Neural progenitor cell (in vitro differentiated cells): ENCODE results near the gene DARS1. TPM values are rescaled to one million over a fixed set of nuclear protein-coding genes. Genes with fewer than 3 reads are reported as not detected.

Experiments
- DNase-seq: peaks from one replicate; pipeline ENCODE4 v3.0.0-alpha.2; 2016; ENCODE audit warnings: low spot score
- H2AFZ ChIP-seq: fragments of 200-600 bp; sonication (generic); replicated peaks from 2 replicates; pipeline ENCODE4 v1.6.1; 2016; ENCODE audit warnings: antibody characterized with exemption
- H3F3A ChIP-seq: fragments of 200-600 bp; sonication (generic); 2 replicates; pipeline ENCODE4 v1.6.1; 2016; ENCODE audit warnings: antibody characterized with exemption, low read depth
- H3K27ac ChIP-seq: fragments of 200-600 bp; sonication (generic); 2 replicates; pipeline ENCODE4 v1.5.1; 2016; ENCODE audit warnings: mild to moderate bottlenecking
- H3K27me3 ChIP-seq: fragments of 200-600 bp; sonication (generic); 2 replicates; pipeline ENCODE4 v1.6.1; 2016; ENCODE audit warnings: mild to moderate bottlenecking, moderate library complexity
- H3K36me3 ChIP-seq: fragments of 200-600 bp; sonication (generic); 2 replicates; pipeline ENCODE4 v1.5.1; 2016
- H3K4me1 ChIP-seq: fragments of 200-600 bp; sonication (generic); 2 replicates; pipeline ENCODE4 v1.6.1; 2016; ENCODE audit warnings: mixed run types
- H3K4me2 ChIP-seq: fragments of 200-600 bp; sonication (generic); 2 replicates; pipeline ENCODE4 v1.6.1; 2016
- H3K4me3 ChIP-seq: fragments of 200-600 bp; sonication (generic); 2 replicates; pipeline ENCODE4 v1.5.1; 2016
- H3K79me2 ChIP-seq: fragments of 200-600 bp; sonication (generic); 2 replicates; pipeline ENCODE4 v1.6.1; 2016; ENCODE audit warnings: low read depth
- H3K9ac ChIP-seq: fragments of 200-600 bp; sonication (generic); 2 replicates; pipeline ENCODE4 v1.6.1; 2016
- H3K9me3 ChIP-seq: fragments of 200-600 bp; sonication (generic); 2 replicates; pipeline ENCODE4 v1.5.1; 2016; ENCODE audit warnings: low read depth
- H4K20me1 ChIP-seq: fragments of 200-600 bp; sonication (generic); 2 replicates; pipeline ENCODE4 v1.6.1; 2016; ENCODE audit warnings: low read depth
- H3K27ac Mint-ChIP-seq: 3 replicates; pipeline ENCODE4 v1.8.0; 2021; ENCODE audit warnings: mixed read lengths
- H3K27me3 Mint-ChIP-seq: 2 replicates; pipeline ENCODE4 v1.8.0; 2022; ENCODE audit warnings: low read depth, mild to moderate bottlenecking, inconsistent platforms, moderate library complexity, mixed read lengths; ENCODE audit not compliant: insufficient read depth
- H3K36me3 Mint-ChIP-seq: 3 replicates; pipeline ENCODE4 v1.8.0; 2021; ENCODE audit warnings: mixed read lengths
- H3K4me1 Mint-ChIP-seq: 3 replicates; pipeline ENCODE4 v1.8.0; 2021; ENCODE audit warnings: mixed read lengths
- H3K4me3 Mint-ChIP-seq: 3 replicates; pipeline ENCODE4 v1.8.0; 2021; ENCODE audit warnings: mild to moderate bottlenecking, moderate library complexity, mixed read lengths
- H3K9me3 Mint-ChIP-seq: 3 replicates; pipeline ENCODE4 v1.8.0; 2020; ENCODE audit warnings: mixed read lengths
- EZH2 ChIP-seq: fragments of 200-600 bp; sonication (generic); IDR thresholded peaks from 2 replicates; pipeline ENCODE4 v1.6.1; 2017; ENCODE audit warnings: antibody characterized with exemption, mild to moderate bottlenecking, moderate library complexity
- EZH2phosphoT487 ChIP-seq: fragments of 200-600 bp; sonication (generic); IDR thresholded peaks from 2 replicates; pipeline ENCODE4 v1.6.1; 2017; ENCODE audit warnings: antibody characterized with exemption
- total RNA-seq: library from RNA; depleted of rRNA; stranded (reverse); fragments of >200 nt; gene quantifications from 2 replicates; pipeline ENCODE4 v1.2.3, GENCODE V29; 2015; ENCODE audit warnings: low replicate concordance
- TF ChIP-seq, protein P1 (sequence below): fragments of 200-600 bp; sonication (generic); IDR thresholded peaks from 2 replicates; pipeline ENCODE4 v1.5.1; 2017; ENCODE audit warnings: antibody characterized with exemption, mild to moderate bottlenecking

Gene DARS1
- total RNA-seq, 1 donor from 2014 or later: 227 TPM

GRCh38 chr2:135986507-135986906 is 1.1 kb upstream of the DARS1 start:
- peaks cover 12% of the 10 kb centered on the region for H3K36me3 Mint-ChIP-seq

DNA sequence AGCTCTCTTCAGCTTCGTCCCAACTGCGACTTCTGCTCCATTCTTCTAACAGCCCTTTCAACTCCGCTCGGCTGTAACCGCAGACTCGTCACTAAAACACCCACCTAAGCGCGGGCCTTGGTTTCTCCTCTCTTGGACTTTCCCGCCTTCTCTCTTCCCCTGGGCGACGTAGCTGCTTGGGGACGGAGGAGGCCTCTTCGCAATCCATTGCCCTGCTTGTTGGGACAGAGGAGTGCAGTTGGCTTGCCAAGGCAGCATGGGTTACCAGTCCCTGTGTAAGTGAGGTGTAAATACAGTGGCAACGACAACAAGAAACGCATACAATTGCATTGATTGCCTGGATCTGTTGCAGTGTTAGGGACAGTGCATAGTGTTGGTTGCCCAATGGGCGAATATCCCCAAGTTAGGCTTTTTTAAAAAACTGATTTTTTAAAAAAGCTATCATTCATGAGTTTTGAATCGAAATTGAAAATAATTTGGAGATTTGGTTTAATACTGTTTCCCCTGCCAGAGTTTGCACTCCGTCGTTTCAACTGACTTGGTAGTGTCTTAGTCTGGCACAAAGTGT is 484 bp upstream of the DARS1 start:
- no peak for TF ChIP-seq EZH2phosphoT487
- TF ChIP-seq, protein P1, sequence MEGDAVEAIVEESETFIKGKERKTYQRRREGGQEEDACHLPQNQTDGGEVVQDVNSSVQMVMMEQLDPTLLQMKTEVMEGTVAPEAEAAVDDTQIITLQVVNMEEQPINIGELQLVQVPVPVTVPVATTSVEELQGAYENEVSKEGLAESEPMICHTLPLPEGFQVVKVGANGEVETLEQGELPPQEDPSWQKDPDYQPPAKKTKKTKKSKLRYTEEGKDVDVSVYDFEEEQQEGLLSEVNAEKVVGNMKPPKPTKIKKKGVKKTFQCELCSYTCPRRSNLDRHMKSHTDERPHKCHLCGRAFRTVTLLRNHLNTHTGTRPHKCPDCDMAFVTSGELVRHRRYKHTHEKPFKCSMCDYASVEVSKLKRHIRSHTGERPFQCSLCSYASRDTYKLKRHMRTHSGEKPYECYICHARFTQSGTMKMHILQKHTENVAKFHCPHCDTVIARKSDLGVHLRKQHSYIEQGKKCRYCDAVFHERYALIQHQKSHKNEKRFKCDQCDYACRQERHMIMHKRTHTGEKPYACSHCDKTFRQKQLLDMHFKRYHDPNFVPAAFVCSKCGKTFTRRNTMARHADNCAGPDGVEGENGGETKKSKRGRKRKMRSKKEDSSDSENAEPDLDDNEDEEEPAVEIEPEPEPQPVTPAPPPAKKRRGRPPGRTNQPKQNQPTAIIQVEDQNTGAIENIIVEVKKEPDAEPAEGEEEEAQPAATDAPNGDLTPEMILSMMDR: no peak
- no peak for TF ChIP-seq EZH2
- no peak for DNase-seq
- no peaks in the 10 kb centered on the region for H3K27me3 ChIP-seq
- peaks cover 12% of the 10 kb centered on the region for H3K36me3 Mint-ChIP-seq
- peak overlapping the region; percentile 87 for H2AFZ ChIP-seq
- H3K79me2 ChIP-seq: peaks cover 42% of the 10 kb centered on the region
- peaks cover 19% of the 10 kb centered on the region for H3K4me1 Mint-ChIP-seq
- H3K4me2 ChIP-seq: peak overlapping the region; percentile 99
- peaks cover 4% of the 10 kb centered on the region for H3F3A ChIP-seq
- H3K4me3 Mint-ChIP-seq: peak overlapping the region; percentile 94
- peaks cover 2% of the 10 kb centered on the region for H3K9me3 Mint-ChIP-seq
- H3K9ac ChIP-seq: no peak overlapping the region
- H3K36me3 ChIP-seq: peaks cover 13% of the 10 kb centered on the region
- H3K27me3 Mint-ChIP-seq: peaks cover 3% of the 10 kb centered on the region
- H3K4me3 ChIP-seq: peak overlapping the region; percentile 73
- H3K27ac ChIP-seq: no peak overlapping the region
- peaks cover 1% of the 10 kb centered on the region for H4K20me1 ChIP-seq
- peaks cover 16% of the 10 kb centered on the region for H3K4me1 ChIP-seq
- H3K27ac Mint-ChIP-seq: peak overlapping the region; percentile 93
- H3K9me3 ChIP-seq: no peaks in the 10 kb centered on the region

More at GRCh38 chr2:135986507-135986906, 1.1 kb upstream of the DARS1 start:
- no peaks in the 10 kb centered on the region for H4K20me1 ChIP-seq
- peaks cover 19% of the 10 kb centered on the region for H3K4me1 Mint-ChIP-seq
- H3K4me3 Mint-ChIP-seq: no peak overlapping the region
- H3K9me3 ChIP-seq: no peaks in the 10 kb centered on the region
- no peak overlapping the region for H3K4me3 ChIP-seq
- H3K9me3 Mint-ChIP-seq: peaks cover 2% of the 10 kb centered on the region
- no peak overlapping the region for H2AFZ ChIP-seq
- peaks cover 12% of the 10 kb centered on the region for H3K36me3 ChIP-seq
- no peak for DNase-seq
- peaks cover 16% of the 10 kb centered on the region for H3K4me1 ChIP-seq
- no peak overlapping the region for H3K4me2 ChIP-seq
- peaks cover 3% of the 10 kb centered on the region for H3K27me3 Mint-ChIP-seq
- peaks cover 4% of the 10 kb centered on the region for H3F3A ChIP-seq
- peaks cover 36% of the 10 kb centered on the region for H3K79me2 ChIP-seq
- no peak overlapping the region for H3K27ac Mint-ChIP-seq
- no peaks in the 10 kb centered on the region for H3K27me3 ChIP-seq
- no peak for TF ChIP-seq EZH2
- no peak overlapping the region for H3K27ac ChIP-seq
- no peak overlapping the region for H3K9ac ChIP-seq

DNA sequence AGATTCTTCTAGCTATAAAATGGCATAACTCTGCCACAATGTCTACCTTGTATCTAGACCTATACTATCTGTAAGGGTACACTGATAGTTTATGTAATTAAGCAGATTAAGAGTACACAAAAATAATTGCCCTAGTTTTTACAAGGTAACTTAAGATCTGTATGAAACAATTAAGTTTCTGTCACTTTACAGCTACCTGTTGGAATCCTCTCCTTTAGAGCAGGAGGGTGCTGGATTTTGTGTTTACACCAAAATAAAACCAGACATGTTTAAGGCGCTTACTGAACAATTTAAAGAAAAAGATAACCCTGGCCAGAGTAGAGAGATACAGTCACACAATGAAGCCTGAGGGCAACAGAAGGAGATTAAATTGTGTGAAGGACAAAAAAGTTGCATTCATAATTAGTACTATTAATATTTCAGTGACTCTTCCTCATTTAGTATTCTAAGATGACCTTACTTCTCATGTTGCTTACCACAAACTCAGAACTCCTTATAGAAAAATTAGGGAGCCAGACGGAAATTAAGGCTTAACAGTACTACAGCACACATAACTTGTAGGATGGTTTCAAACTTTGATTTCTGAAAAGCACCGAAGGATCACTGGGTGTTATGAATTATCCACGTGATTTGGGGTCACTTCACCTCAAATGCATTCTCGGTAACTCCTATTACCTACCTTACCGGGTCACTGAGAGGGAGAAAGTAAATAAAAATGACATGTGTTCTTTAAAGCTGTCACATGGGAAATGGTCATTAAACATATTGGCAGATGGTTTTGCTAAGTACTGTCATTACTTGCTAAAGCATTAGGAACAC is 1.0 kb downstream of the DARS1 start:
- Histone ChIP-seq H3K27ac (peak overlapping the region; percentile 82), H3K4me3 (peak overlapping the region; percentile 73), H3K79me2 (peaks cover 57% of the 10 kb centered on the region), H2AFZ (peak overlapping the region; percentile 87), H3K4me1 (peaks cover 26% of the 10 kb centered on the region), H3K9ac (peak overlapping the region; percentile 77), H4K20me1 (peaks cover 13% of the 10 kb centered on the region), H3K27me3 (no peaks in the 10 kb centered on the region), H3K36me3 (peaks cover 24% of the 10 kb centered on the region), H3K4me2 (peak overlapping the region; percentile 99), H3K9me3 (no peaks in the 10 kb centered on the region), H3F3A (peaks cover 13% of the 10 kb centered on the region)
- H3K4me3 Mint-ChIP-seq: peak overlapping the region; percentile 94
- H3K9me3 Mint-ChIP-seq: peaks cover 2% of the 10 kb centered on the region
- H3K36me3 Mint-ChIP-seq: peaks cover 18% of the 10 kb centered on the region
- no peak for TF ChIP-seq EZH2phosphoT487
- TF ChIP-seq EZH2: no peak
- TF ChIP-seq, protein P1: no peak
- peak overlapping the region; percentile 75 for H3K27ac Mint-ChIP-seq
- peaks cover 22% of the 10 kb centered on the region for H3K4me1 Mint-ChIP-seq
- DNase-seq: no peak
- H3K27me3 Mint-ChIP-seq: peaks cover 3% of the 10 kb centered on the region
